IMR-90 (cell line): ENCODE data around the gene TEKT5. TPM values are rescaled to one million over a fixed set of nuclear protein-coding genes. Genes with fewer than 3 reads are reported as not detected.

Source experiments
- ATAC-seq: fragments of 200-7000 bp; cut with Tn5 transposase; 2 replicates; pipeline ENCODE4 v1.9.1; 2020; ENCODE audit warnings: low read depth, mild to moderate bottlenecking, moderate library complexity
- BruUV-seq: library from RNA; stranded (reverse); fragments of 400-500 nt; replicated peaks from 2 replicates; lab custom pipeline; 2021; lab: Mats Ljungman, UMichigan
- CTCF ChIA-PET: fragments of 300-600 bp; formaldehyde crosslinking; extraction: SDS; loops from one replicate; lab custom pipeline; 2021; ENCODE audit warnings: antibody characterized with exemption; lab: Yijun Ruan, JAX
- POLR2A ChIA-PET: fragments of 300-600 bp; sonication (Branson Sonifier 250); formaldehyde crosslinking; loops from one replicate; lab custom pipeline; 2022; ENCODE audit warnings: antibody characterized with exemption; ENCODE audit not compliant: unreplicated experiment; lab: Charles Lee
- DNase-seq: peaks from one replicate; pipeline ENCODE4 v3.0.0; 2013
- H2AFZ ChIP-seq: replicated peaks from 2 replicates; pipeline ENCODE3; 2013; ENCODE audit warnings: low read length, mild to moderate bottlenecking; ENCODE audit not compliant: poor library complexity
- H2AK5ac ChIP-seq: 2 replicates; pipeline ENCODE4 v1.6.1; 2013; ENCODE audit warnings: low read depth, low read length, inconsistent platforms
- H2AK9ac ChIP-seq: replicated peaks from 2 replicates; pipeline ENCODE3; 2013; ENCODE audit warnings: mild to moderate bottlenecking, low read depth, low read length, moderate library complexity; ENCODE audit not compliant: poor library complexity
- H2BK120ac ChIP-seq: 2 replicates; pipeline ENCODE4 v1.6.1; 2013; ENCODE audit warnings: low read depth, low read length, inconsistent platforms
- H2BK15ac ChIP-seq: 3 replicates; pipeline ENCODE4 v1.6.1; 2013; ENCODE audit warnings: low read depth, low read length, inconsistent platforms
- H2BK20ac ChIP-seq: 2 replicates; pipeline ENCODE4 v1.6.1; 2013; ENCODE audit warnings: low read depth, mild to moderate bottlenecking, inconsistent platforms, low read length, moderate library complexity
- H2BK5ac ChIP-seq: 2 replicates; pipeline ENCODE4 v1.6.1; 2013; ENCODE audit warnings: mild to moderate bottlenecking, low read depth, low read length, inconsistent platforms; ENCODE audit not compliant: poor library complexity, severe bottlenecking
- H3K14ac ChIP-seq: replicated peaks from 2 replicates; pipeline ENCODE4 v1.6.1; 2013; ENCODE audit warnings: low read depth, low read length, inconsistent platforms
- H3K18ac ChIP-seq: 2 replicates; pipeline ENCODE4 v1.6.1; 2013; ENCODE audit warnings: low read depth, low read length, control low read depth
- H3K23ac ChIP-seq: 2 replicates; pipeline ENCODE4 v1.6.1; 2013; ENCODE audit warnings: low read depth, low read length, inconsistent platforms
- H3K27ac ChIP-seq: 2 replicates; pipeline ENCODE4 v1.5.1; 2013; ENCODE audit warnings: mild to moderate bottlenecking, control low read depth, low read length; ENCODE audit not compliant: insufficient read depth
- H3K27me3 ChIP-seq: 2 replicates; pipeline ENCODE4 v1.6.1; 2013; ENCODE audit warnings: low read length; ENCODE audit not compliant: control insufficient read depth, insufficient read depth
- H3K36me3 ChIP-seq: 2 replicates; pipeline ENCODE4 v1.6.1; 2013; ENCODE audit warnings: low read length, mixed read lengths; ENCODE audit not compliant: control insufficient read depth, insufficient read depth
- H3K4ac ChIP-seq: 2 replicates; pipeline ENCODE4 v1.6.1; 2013; ENCODE audit warnings: low read depth, low read length, inconsistent platforms
- H3K4me1 ChIP-seq: 2 replicates; pipeline ENCODE4 v1.6.1; 2013; ENCODE audit warnings: low read length, mixed read lengths; ENCODE audit not compliant: control insufficient read depth, insufficient read depth
- H3K4me2 ChIP-seq: 2 replicates; pipeline ENCODE4 v1.6.1; 2013; ENCODE audit warnings: low read depth, mild to moderate bottlenecking, control low read depth, low read length, moderate library complexity
- H3K4me3 ChIP-seq: 2 replicates; pipeline ENCODE4 v1.5.1; 2013; ENCODE audit warnings: low read depth, mild to moderate bottlenecking, control low read depth, low read length, moderate library complexity; ENCODE audit not compliant: insufficient read depth
- H3K56ac ChIP-seq: 2 replicates; pipeline ENCODE4 v1.6.1; 2013; ENCODE audit warnings: low read length, inconsistent platforms; ENCODE audit not compliant: insufficient read depth; ENCODE audit errors: extremely low read depth
- H3K79me1 ChIP-seq, 2 experiments: 2 replicates each; pipeline ENCODE4 v1.6.1; 2013; ENCODE audit warnings: low read length in 2 of 2, inconsistent platforms in 1 of 2, low read depth in 1 of 2
- H3K9ac ChIP-seq: 2 replicates; pipeline ENCODE4 v1.6.1; 2013; ENCODE audit warnings: low read depth, low read length, control low read depth
- H3K9me1 ChIP-seq: 2 replicates; pipeline ENCODE4 v1.6.1; 2013; ENCODE audit warnings: low read length, inconsistent platforms; ENCODE audit not compliant: insufficient read depth
- H3K9me3 ChIP-seq: 2 replicates; pipeline ENCODE4 v1.6.1; 2013; ENCODE audit warnings: low read length; ENCODE audit not compliant: control insufficient read depth, insufficient read depth
- H4K20me1 ChIP-seq: 2 replicates; pipeline ENCODE4 v1.6.1; 2013; ENCODE audit warnings: low read length, inconsistent platforms; ENCODE audit not compliant: insufficient read depth
- H4K5ac ChIP-seq: 2 replicates; pipeline ENCODE4 v1.6.1; 2013; ENCODE audit warnings: mild to moderate bottlenecking, low read depth, low read length, control low read depth
- H4K8ac ChIP-seq, 2 experiments: 2 replicates each; pipeline ENCODE4 v1.6.1; 2013; ENCODE audit warnings: low read depth in 2 of 2, low read length in 2 of 2, control low read depth in 1 of 2, inconsistent platforms in 1 of 2
- H4K91ac ChIP-seq: 2 replicates; pipeline ENCODE4 v1.6.1; 2013; ENCODE audit warnings: low read depth, low read length, inconsistent platforms; ENCODE audit not compliant: insufficient read depth
- BHLHE40 ChIP-seq: fragments of 150-350 bp; IDR thresholded peaks from 2 replicates; pipeline ENCODE4 v1.6.1; 2016; ENCODE audit warnings: mild to moderate bottlenecking, low read depth, low read length
- CEBPB ChIP-seq: IDR thresholded peaks from 2 replicates; pipeline ENCODE4 v1.6.1; 2012; ENCODE audit warnings: low read depth, low read length, improper control_type of control experiment
- CHD1 ChIP-seq: IDR thresholded peaks from 2 replicates; pipeline ENCODE4 v1.6.1; 2012; ENCODE audit warnings: low read depth, low read length, improper control_type of control experiment
- CTCF ChIP-seq: conservative IDR thresholded peaks from 2 replicates; pipeline ENCODE4 v1.5.1; 2012; ENCODE audit warnings: mild to moderate bottlenecking, low read depth, low read length, improper control_type of control experiment
- FOS ChIP-seq: fragments of 150-350 bp; IDR thresholded peaks from 2 replicates; pipeline ENCODE4 v1.6.1; 2016; ENCODE audit warnings: low read depth, low read length
- MAZ ChIP-seq: IDR thresholded peaks from 2 replicates; pipeline ENCODE4 v1.6.1; 2012; ENCODE audit warnings: low read depth, mild to moderate bottlenecking, low read length, improper control_type of control experiment, moderate library complexity, borderline replicate concordance
- MXI1 ChIP-seq: IDR thresholded peaks from 2 replicates; pipeline ENCODE4 v1.6.1; 2012; ENCODE audit warnings: low read depth, mild to moderate bottlenecking, low read length, moderate library complexity, borderline replicate concordance
- NFE2L2 ChIP-seq: fragments of 150-350 bp; IDR thresholded peaks from 2 replicates; pipeline ENCODE4 v1.6.1; 2016; ENCODE audit warnings: low read depth, mild to moderate bottlenecking, low read length
- POLR2A ChIP-seq: IDR thresholded peaks from 2 replicates; pipeline ENCODE4 v1.6.1; 2012; ENCODE audit warnings: mild to moderate bottlenecking, low read depth, low read length
- RCOR1 ChIP-seq: IDR thresholded peaks from 2 replicates; pipeline ENCODE4 v1.6.1; 2012; ENCODE audit warnings: mild to moderate bottlenecking, low read length, improper control_type of control experiment; ENCODE audit not compliant: insufficient replicate concordance
- RFX5 ChIP-seq: IDR thresholded peaks from 2 replicates; pipeline ENCODE4 v1.8.0; 2012; ENCODE audit warnings: low read depth, mild to moderate bottlenecking, low read length, moderate library complexity
- SMC3 ChIP-seq: fragments of 150-350 bp; IDR thresholded peaks from 2 replicates; pipeline ENCODE4 v1.6.1; 2016; ENCODE audit warnings: low read depth, mild to moderate bottlenecking, antibody characterized with exemption, low read length, moderate library complexity
- WGBS, 2 experiments: methylation state at CpG; one replicate each; pipeline versions ENCODE4 v1.1.5 to v1.1.7; 2013; ENCODE audit warnings: missing lambda C conversion rate in 2 of 2; ENCODE audit not compliant: insufficient read length in 1 of 2; ENCODE audit errors: extremely low coverage in 2 of 2; 5-methylcytosine and 5-hydroxymethylcytosine counted together
- dilution Hi-C: fragments of 300-500 bp; cut with HindIII; formaldehyde crosslinking; loops from one replicate; pipeline ENCODE4 v1.14.3; 2018; ENCODE audit warnings: low sequenced_read_pairs; ENCODE audit not compliant: unreplicated experiment
- in situ Hi-C: fragments of 300-500 bp; cut with MboI; formaldehyde crosslinking; loops from 3 replicates; pipeline ENCODE4 v1.14.3; 2019; ENCODE audit warnings: low sequenced_read_pairs, inconsistent platforms, mixed read lengths
- intact Hi-C: fragments of 100-400 bp; cut with micrococcal nuclease; formaldehyde crosslinking; loops from 2 replicates; pipeline ENCODE4 v1.10.0; 2022
- polyA plus RNA-seq, 3 experiments: library from polyadenylated mRNA; depleted of rRNA; stranded (reverse); fragments of >200 nt; gene quantifications; 2 replicates each; pipeline ENCODE4 v1.2.3, GENCODE V29; 2012; ENCODE audit warnings: low replicate concordance in 1 of 3
- total RNA-seq: library from RNA; depleted of rRNA; stranded (reverse); fragments of >200 nt; gene quantifications from 2 replicates; pipeline ENCODE4 v1.2.3, GENCODE V29; 2012
- TF ChIP-seq, protein P1 (sequence below): fragments of 150-350 bp; IDR thresholded peaks from 2 replicates; pipeline ENCODE4 v1.6.1; 2017; ENCODE audit warnings: mild to moderate bottlenecking, antibody characterized with exemption, low read length, low read depth
- TF ChIP-seq, protein P2 (sequence below): fragments of 150-350 bp; IDR thresholded peaks from 2 replicates; pipeline ENCODE4 v1.6.1; 2016; ENCODE audit warnings: low read depth, mild to moderate bottlenecking, low read length, moderate library complexity, borderline replicate concordance

The TEKT5 gene
- total and polyA plus RNA-seq, 2 of the 4 experiments (the other 2 are of a cell fraction) = 0.17 TPM; not detected in 1

DNA sequence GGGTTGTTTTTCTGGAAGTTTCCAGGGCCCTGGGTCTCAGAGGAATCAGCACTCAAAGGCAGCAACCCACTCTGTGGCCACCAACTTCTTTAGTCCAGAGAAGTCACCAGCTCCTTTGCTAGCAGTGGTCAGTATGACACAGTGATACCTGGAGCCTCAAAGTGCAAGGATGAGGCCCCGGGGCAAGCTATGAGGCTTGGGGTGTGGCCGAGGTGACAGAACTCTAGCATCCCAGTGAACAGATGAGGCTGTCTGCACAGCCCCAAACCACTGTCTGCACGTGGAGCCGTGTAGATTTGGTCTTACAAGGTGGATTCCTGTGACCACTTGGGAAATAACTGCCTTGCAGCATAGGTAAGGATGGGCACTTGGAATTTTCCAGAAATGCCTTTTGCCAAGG is 24.9 kb downstream of the TEKT5 start:
- intact Hi-C loops = no loop called here
- Histone ChIP-seq H3K27me3 (peaks cover 3% of the 10 kb centered on the region; the same call in 1 of the 2 replicates), H3K36me3 (no peaks in the 10 kb centered on the region), H2BK5ac (no peak overlapping the region), H3K9me1 (no peaks in the 10 kb centered on the region), H2AFZ (no peak overlapping the region), H4K8ac (no peak overlapping the region), H3K4me3 (no peak overlapping the region), H3K9me3 (no peaks in the 10 kb centered on the region), H3K4me2 (no peak overlapping the region), H3K9ac (no peak overlapping the region), H3K79me1 (no peaks in the 10 kb centered on the region), H3K4ac (no peak overlapping the region), H3K18ac (no peak overlapping the region), H4K91ac (no peak overlapping the region), H3K23ac (no peak overlapping the region), H4K20me1 (no peaks in the 10 kb centered on the region), H2BK120ac (no peak overlapping the region), H2BK15ac (no peak overlapping the region), H3K27ac (no peak overlapping the region), H4K5ac (no peak overlapping the region), H2BK20ac (no peak overlapping the region), H2AK5ac (no peak overlapping the region), H3K4me1 (no peaks in the 10 kb centered on the region), H2AK9ac (no peak overlapping the region), H3K56ac (no peak overlapping the region), H3K14ac (no peak overlapping the region)
- dilution Hi-C loops = no loop called here
- ChIA-PET POLR2A (no interaction called here), CTCF (interaction anchor here (0.6 kb wide), 1 partner anchor 23 kb away, joined by 3 read pairs; no protein-coding TSS in a partner anchor)
- no TSS peak for BruUV-seq
- WGBS, 2 experiments = 51% methylated on average over 2 of the region's 4 CpGs; no CpG with 5 or more reads in 1 of the 2 experiments
- no peak for ATAC-seq
- no peak for TF ChIP-seq FOS
- TF ChIP-seq POLR2A = no peak
- no peak for TF ChIP-seq MAZ
- TF ChIP-seq CHD1 = no peak
- no peak for TF ChIP-seq RCOR1
- TF ChIP-seq, protein P1, sequence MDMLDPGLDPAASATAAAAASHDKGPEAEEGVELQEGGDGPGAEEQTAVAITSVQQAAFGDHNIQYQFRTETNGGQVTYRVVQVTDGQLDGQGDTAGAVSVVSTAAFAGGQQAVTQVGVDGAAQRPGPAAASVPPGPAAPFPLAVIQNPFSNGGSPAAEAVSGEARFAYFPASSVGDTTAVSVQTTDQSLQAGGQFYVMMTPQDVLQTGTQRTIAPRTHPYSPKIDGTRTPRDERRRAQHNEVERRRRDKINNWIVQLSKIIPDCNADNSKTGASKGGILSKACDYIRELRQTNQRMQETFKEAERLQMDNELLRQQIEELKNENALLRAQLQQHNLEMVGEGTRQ = no peak
- TF ChIP-seq CEBPB = no peak
- TF ChIP-seq, protein P2, sequence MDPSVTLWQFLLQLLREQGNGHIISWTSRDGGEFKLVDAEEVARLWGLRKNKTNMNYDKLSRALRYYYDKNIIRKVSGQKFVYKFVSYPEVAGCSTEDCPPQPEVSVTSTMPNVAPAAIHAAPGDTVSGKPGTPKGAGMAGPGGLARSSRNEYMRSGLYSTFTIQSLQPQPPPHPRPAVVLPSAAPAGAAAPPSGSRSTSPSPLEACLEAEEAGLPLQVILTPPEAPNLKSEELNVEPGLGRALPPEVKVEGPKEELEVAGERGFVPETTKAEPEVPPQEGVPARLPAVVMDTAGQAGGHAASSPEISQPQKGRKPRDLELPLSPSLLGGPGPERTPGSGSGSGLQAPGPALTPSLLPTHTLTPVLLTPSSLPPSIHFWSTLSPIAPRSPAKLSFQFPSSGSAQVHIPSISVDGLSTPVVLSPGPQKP = no peak
- no peak for TF ChIP-seq RFX5
- TF ChIP-seq BHLHE40 = no peak
- TF ChIP-seq SMC3 = no peak
- no peak for TF ChIP-seq NFE2L2
- TF ChIP-seq MXI1 = no peak
- TF ChIP-seq CTCF = no peak
- DNase-seq = no peak
- in situ Hi-C loops = no loop called here
